Osteocyte (in vitro differentiated cells): Measurements from ENCODE around the gene DEAF1. TPM values are rescaled to one million over a fixed set of nuclear protein-coding genes. Genes with fewer than 3 reads are reported as not detected.

Experiments used
- DNase-seq: peaks from one replicate; pipeline ENCODE4 v3.0.0; 2021; ENCODE audit warnings: mixed read lengths; ENCODE audit not compliant: unreplicated experiment; ENCODE audit errors: extremely low spot score
- H3K27ac Mint-ChIP-seq: one replicate; pipeline ENCODE4 v1.8.0; 2021; ENCODE audit warnings: mild to moderate bottlenecking, mixed read lengths; ENCODE audit not compliant: unreplicated experiment
- H3K27me3 Mint-ChIP-seq: one replicate; pipeline ENCODE4 v1.8.0; 2021; ENCODE audit warnings: mixed read lengths; ENCODE audit not compliant: unreplicated experiment
- H3K36me3 Mint-ChIP-seq: one replicate; pipeline ENCODE4 v1.8.0; 2021; ENCODE audit warnings: mixed read lengths; ENCODE audit not compliant: unreplicated experiment
- H3K4me1 Mint-ChIP-seq: one replicate; pipeline ENCODE4 v1.8.0; 2021; ENCODE audit warnings: mixed read lengths; ENCODE audit not compliant: unreplicated experiment
- H3K4me3 Mint-ChIP-seq: one replicate; pipeline ENCODE4 v1.8.0; 2021; ENCODE audit warnings: mild to moderate bottlenecking, moderate library complexity, mixed read lengths; ENCODE audit not compliant: unreplicated experiment
- H3K9me3 Mint-ChIP-seq: one replicate; pipeline ENCODE4 v1.8.0; 2021; ENCODE audit warnings: mixed read lengths; ENCODE audit not compliant: unreplicated experiment
- CTCF ChIP-seq: fragments of 200-600 bp; sonication (generic); IDR thresholded peaks from 2 replicates; pipeline ENCODE4 v1.5.0; 2021; ENCODE audit warnings: antibody characterized with exemption, mild to moderate bottlenecking, moderate library complexity
- total RNA-seq: library from RNA; stranded (reverse); gene quantifications from 2 replicates; pipeline ENCODE4 v1.2.1, GENCODE V29; 2021

DEAF1 gene
- total RNA-seq, 1 donor from 2014 or later, result 113 TPM

GRCh38 chr11:674406-674805 lies 20.6 kb downstream of the DEAF1 start:
- Mint-ChIP-seq H3K36me3 (peaks cover 30% of the 10 kb centered on the region), H3K27ac (no peak overlapping the region)
- no peak for DNase-seq

GRCh38 chr11:673866-674265 lies 21.2 kb downstream of the DEAF1 start:
- H3K4me3 Mint-ChIP-seq, result no peak overlapping the region
- no peak for DNase-seq
- no peak for TF ChIP-seq CTCF
- H3K9me3 Mint-ChIP-seq, result no peaks in the 10 kb centered on the region
- H3K36me3 Mint-ChIP-seq, result peaks cover 26% of the 10 kb centered on the region
- H3K27me3 Mint-ChIP-seq, result no peaks in the 10 kb centered on the region
- H3K27ac Mint-ChIP-seq, result no peak overlapping the region
- H3K4me1 Mint-ChIP-seq, result no peaks in the 10 kb centered on the region

More at GRCh38 chr11:674406-674805, 20.6 kb downstream of the DEAF1 start:
- Mint-ChIP-seq H3K27me3 (no peaks in the 10 kb centered on the region), H3K4me1 (no peaks in the 10 kb centered on the region), H3K4me3 (no peak overlapping the region), H3K9me3 (no peaks in the 10 kb centered on the region)
- TF ChIP-seq CTCF, result no peak

GRCh38 chr11:665704-666281 lies 29.2 kb downstream of the DEAF1 start:
- TF ChIP-seq CTCF, result no peak
- peak overlapping the region; percentile 76 for H3K27ac Mint-ChIP-seq
- H3K4me3 Mint-ChIP-seq, result no peak overlapping the region
- peaks cover 11% of the 10 kb centered on the region for H3K4me1 Mint-ChIP-seq
- DNase-seq, result no peak
- no peaks in the 10 kb centered on the region for H3K27me3 Mint-ChIP-seq
- peaks cover 24% of the 10 kb centered on the region for H3K36me3 Mint-ChIP-seq
- H3K9me3 Mint-ChIP-seq, result no peaks in the 10 kb centered on the region

- TF ChIP-seq CTCF, result no peak
- H3K27ac Mint-ChIP-seq, result peak overlapping the region; percentile 76
- peaks cover 11% of the 10 kb centered on the region for H3K4me1 Mint-ChIP-seq
- peaks cover 24% of the 10 kb centered on the region for H3K36me3 Mint-ChIP-seq
- no peaks in the 10 kb centered on the region for H3K27me3 Mint-ChIP-seq
- H3K9me3 Mint-ChIP-seq, result no peaks in the 10 kb centered on the region
- no peak for DNase-seq
- H3K4me3 Mint-ChIP-seq, result no peak overlapping the region
These were observed 29.8 kb downstream of the DEAF1 start for GRCh38 chr11:665062-665703.

- H3K27me3 Mint-ChIP-seq, result no peaks in the 10 kb centered on the region
- H3K36me3 Mint-ChIP-seq, result peaks cover 30% of the 10 kb centered on the region
- H3K27ac Mint-ChIP-seq, result peak overlapping the region; percentile 67
- DNase-seq, result no peak
- H3K9me3 Mint-ChIP-seq, result no peaks in the 10 kb centered on the region
- peak; percentile 81 for TF ChIP-seq CTCF
- H3K4me1 Mint-ChIP-seq, result peaks cover 11% of the 10 kb centered on the region
- H3K4me3 Mint-ChIP-seq, result no peak overlapping the region
These were observed 32.2 kb downstream of the DEAF1 start for GRCh38 chr11:662689-663274.
